Stimulated activated CD4-positive, alpha-beta T cell treated with anti-CD3 and anti-CD28 coated beads, TNF-alpha, amount 100 ng/mL, for 4 hours (primary cell): ENCODE data around the gene GALNT13.

Source experiments
- DNase-seq, 3 experiments: peaks; one replicate each; pipeline ENCODE4 v3.0.0-alpha.2; 2020; ENCODE audit warnings: low read depth in 3 of 3

The GALNT13 gene

DNA sequence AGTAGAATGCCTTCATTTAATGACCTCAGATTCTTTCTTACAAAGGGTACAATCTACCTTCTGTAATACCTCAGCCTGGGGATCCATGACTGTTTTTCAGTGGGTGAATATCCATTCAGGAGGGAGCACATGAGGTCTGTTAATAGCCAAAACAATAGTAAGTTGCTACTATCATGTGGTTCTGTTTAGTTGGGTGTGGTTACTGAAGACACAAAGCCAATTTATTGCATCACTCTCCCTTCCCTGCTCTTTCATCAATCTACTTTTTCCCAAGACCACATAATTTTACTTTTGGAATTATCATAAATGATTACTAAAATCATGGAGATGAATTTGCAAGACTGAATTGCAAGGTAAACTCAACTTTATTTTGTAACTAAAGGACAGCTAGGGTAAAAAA lies 254.2 kb downstream of the GALNT13 start:
- DNase-seq, result no peak

DNA sequence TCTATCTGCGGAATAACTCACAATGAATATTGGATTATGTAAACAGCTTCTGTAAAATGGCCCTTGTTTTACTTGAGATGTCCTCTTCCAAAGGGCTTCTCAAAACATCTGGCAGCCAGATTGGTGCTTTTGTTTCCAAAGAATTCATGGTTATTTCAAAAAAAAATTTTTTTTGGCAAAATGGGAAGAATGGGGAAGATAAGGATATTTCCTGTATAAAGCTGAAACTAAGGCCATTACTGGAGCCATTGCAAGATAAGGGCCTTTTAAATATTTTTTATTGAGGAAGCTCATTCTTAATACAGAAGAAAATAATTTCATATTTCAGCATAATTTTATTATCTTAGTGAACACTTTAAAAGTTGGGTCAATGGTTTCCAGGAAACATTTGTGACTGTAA lies 259.1 kb downstream of the GALNT13 start:
- no peak for DNase-seq

DNA sequence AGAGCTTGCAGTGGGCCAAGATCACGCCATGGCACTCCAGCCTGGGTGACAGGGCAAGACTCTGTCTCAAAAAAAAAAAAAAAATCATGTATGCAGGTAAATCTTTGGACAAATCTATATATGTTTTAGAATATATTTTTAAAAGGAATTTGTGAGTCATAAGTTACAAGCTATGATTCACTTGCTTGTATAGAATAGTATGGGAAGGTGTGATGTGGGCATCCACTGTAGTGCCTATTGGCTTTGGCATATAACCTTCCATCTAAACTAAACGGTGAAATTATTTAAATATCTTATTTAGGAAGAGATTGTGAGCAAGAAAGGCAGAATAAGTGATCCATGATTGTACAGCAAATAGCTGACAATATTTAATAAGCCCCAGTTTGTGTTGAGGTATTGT lies 261.1 kb downstream of the GALNT13 start:
- no peak for DNase-seq

DNA sequence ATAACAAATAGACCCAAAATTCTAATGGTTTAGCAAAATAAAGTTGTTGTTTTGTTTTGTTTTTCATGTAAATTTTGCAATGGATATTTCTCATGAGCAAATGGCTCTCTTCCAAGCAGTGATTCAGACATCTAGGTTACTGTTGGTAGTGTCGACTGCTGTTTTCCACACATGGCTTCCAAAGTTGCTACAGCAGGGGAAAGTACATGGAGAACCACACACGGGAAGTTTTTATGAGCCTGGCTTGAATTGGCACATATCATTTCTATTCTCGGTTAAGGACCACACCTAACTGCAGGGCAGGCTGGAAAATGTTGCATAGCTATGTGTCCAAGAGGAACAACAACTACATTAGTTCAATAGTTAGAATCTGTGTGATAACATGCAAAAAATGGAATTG lies 262.1 kb downstream of the GALNT13 start:
- no peak for DNase-seq

DNA sequence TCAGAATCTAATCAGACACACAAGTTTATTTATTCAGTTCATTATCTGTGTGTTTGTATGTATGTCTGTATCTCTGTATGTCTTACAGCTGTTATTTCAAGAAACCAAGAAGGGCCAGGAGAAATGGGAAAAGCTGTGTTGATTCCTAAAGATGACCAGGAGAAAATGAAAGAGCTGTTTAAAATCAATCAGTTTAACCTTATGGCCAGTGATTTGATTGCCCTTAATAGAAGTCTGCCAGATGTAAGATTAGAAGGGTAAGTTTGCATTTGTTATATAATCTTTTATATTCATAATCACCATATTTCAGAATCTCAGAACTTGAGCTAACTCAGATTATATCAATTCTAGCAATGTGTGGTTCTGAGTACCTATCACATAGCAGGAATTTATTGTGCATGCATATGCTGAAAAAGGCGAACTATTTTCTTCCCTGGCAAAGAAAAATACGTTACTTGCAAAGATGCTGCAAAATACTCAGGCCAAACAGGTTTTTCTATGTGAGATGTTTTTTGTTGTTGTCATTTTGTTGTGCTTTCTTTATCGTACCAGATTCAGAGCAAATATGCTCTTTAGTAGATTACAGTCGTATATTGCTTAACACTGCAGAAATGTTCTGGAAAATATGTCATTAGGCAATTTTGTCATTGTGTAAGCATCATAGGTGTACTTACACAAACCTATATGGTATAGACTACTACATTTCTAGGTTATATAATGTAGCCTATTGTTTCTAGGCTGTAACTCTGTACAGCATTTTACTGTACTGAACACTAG lies 268.7 kb downstream of the GALNT13 start:
- no peak for DNase-seq

DNA sequence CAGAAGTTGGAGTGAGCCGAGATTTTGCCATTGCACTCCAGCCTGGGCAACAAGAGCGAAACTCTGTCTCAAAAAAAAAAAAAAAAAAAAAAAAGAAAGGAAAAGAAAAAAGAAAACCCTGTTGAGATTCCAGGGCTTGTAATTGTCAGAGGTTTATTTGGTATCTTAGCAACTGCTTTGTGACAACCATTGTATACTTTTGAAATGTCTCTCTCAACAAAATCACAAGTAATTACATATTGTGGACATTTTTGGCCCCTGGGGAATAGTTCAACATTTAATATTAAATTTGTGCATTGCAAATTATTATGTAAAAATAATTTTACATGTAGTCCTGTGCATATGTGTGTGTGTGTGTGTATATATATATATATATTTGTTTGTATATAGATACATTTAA lies 270.8 kb downstream of the GALNT13 start:
- no peak for DNase-seq

DNA sequence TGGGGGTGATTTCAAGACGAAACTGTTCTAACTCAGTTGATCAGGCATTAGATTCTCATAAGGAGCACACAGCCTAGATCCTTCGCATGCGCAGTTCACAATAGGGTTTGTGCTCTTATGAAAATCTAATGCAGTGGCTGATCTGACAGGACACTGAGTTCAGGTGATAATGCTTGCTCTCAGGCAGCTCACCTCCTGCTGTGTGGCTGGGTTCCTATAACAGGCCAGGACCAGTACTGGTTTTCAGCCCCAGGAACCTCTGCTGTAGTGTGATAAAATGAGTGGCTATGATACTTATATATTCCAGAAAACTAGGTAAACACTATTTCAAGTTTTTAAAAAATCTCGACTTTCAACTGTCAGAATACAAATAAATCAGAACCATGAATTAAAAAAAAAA lies 271.4 kb downstream of the GALNT13 start:
- DNase-seq, result no peak

DNA sequence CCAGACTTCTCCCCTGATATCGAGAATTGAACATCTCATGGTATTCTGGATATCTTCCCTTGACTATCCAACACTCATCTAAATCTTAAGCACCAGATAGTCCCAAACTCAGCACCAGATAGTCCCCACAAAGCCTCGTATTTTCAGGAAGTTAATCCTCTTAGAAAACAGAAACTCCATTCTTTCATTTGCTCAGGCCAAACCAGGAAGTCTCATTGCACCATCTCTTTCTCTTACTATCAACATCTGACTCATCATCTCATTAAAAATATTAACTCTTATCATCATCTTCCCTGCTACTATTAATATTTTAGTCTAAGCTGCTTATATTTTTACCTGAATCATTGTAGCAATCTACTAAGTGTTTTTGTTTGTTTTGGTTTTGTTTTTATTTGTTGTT lies 286.4 kb downstream of the GALNT13 start:
- no peak for DNase-seq

DNA sequence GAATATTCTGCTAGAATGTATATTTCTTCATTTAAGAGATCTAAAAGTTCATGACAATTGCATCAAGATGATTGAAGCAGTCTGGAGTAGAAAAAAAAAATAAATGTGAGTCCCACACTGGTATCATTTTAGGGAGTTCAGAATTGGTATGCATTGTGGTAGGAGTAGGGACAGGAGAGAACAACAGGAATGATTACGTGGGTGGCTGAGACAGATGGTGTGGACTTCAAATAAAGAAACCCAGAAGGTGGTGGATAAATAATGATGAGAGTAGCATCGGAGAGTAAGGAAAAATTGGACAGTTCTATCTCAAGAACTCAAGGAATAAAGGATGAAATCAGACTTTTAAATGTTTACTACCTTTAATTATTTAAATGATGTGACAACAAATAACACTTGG lies 289.6 kb downstream of the GALNT13 start:
- no peak for DNase-seq

DNA sequence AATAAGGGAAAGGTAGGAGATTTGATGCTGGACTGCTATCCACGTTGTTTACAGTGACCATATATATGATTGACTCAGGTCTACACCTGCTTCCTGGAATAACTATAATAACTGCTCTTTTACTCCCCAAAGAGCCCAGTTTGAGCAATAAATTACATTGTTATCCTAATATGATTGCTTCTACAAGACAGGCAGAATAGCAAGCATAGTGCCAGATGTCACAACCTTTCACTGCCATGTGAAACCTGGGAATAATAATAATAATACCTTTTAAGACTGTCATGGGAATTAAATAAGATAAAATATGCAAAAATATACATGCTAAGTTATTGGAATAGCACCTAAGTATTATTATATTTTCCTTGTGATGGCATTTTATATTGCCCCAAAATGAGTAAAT lies 298.7 kb downstream of the GALNT13 start:
- no peak for DNase-seq

DNA sequence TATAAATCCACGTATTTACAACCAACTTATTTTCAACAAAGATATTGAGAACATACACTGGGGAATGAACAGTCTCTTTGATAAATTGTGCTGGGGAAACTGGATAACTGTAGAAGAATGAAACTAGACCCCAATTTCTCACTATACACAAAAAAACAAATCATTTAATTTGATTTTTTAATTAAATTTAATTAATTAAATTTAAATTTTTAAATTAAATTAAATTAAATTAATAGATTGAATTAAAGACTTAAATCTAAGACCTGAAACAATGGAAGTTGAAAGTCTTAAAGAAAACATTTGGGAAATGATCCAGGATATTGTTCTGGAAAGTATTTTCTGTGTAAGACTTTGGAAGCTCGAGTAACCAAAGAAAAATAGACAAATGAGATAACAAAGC lies 301.4 kb downstream of the GALNT13 start:
- DNase-seq, result no peak

DNA sequence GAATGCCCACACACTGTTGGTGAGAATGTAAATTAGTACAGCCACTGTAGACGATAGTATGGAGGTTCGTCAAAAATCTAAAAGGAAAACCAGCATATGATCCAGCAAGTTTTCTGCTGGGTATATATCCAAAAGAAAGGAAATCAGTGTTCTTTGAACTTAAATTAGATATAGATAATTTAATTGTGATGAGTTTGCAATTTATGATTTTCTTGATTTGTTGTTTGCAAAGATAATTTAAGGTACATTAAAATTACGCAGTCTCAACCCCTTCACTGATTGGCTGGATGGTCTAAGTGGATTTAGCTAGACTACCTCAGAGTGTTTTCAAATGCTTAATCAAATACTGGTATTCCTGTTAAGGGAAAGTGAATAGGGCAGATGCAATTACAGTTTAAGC lies 302.2 kb downstream of the GALNT13 start:
- no peak for DNase-seq

DNA sequence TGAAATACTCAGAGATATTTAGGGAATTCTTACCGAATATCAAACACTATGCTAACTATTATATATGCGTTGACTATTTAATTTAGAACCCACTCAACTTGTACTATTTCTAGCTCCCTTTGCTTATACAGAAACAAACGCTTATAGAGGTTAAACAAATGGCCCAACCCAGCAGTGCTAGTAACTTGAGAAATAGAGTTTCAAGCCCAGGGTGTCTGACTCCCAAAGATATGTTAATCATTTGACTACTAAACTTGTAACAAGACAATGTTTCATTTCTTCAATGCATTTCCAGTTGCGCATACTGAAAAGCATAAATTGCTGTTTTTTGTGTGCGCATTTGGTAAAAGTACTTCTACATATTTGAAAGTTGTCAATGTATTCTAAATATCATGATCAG lies 310.3 kb downstream of the GALNT13 start:
- no peak for DNase-seq

DNA sequence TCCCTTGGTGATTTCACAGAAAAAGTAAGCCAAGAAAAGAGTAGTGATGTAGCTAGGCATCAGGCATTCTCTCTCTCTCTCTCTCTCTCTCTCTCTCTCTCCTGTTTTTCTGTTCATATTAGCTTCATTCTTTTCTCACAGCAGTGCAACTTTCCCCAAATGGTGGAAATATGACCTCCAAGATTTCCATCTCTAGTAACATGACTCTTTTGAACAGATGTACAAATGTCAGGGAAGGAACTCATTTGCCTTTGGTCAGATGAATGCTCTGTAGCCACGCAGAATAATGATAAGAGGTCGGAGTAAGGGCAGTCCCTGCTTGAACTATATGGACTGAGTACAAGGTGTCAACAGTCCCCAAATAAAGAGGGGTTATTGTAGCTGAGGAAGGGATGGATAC lies 316.2 kb downstream of the GALNT13 start:
- no peak for DNase-seq

DNA sequence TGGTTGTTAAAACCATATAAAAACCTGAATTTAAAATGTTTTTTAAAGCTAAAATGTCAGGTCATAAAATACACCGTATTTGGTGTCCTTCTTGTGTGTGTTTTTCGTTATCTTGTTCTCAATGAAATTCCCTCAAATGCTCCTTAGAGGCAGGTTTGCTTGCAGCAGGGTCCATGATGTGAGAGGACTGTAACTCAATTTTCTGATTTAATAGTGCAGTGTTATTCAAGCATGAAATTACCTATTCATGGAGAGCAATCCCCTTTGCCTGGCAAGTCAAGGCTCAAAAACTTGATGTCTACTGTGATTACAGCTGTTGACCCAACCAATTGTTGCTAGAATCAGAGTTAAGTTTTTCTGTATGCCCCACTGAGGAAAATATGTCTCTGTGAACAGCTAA lies 318.2 kb downstream of the GALNT13 start:
- DNase-seq, result no peak

DNA sequence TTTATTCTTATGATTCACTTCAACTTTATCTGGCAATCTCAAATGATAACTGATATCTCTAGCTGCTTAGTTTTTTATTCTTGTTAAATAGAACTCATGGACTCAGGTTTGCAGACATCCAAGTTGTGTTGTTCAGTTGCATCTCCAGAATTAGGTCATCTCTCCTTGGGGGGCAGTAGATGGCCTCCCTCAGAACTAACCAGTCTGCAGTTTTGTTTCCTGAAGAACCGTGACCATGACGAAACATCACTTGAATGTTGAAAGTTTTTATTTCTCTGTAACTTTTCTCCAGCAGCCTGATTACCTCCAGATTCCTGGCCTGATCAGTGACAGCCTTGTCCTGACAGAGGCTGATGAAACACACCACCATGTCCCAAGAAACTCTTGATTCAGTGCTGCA lies 321.5 kb downstream of the GALNT13 start:
- DNase-seq, result no peak

DNA sequence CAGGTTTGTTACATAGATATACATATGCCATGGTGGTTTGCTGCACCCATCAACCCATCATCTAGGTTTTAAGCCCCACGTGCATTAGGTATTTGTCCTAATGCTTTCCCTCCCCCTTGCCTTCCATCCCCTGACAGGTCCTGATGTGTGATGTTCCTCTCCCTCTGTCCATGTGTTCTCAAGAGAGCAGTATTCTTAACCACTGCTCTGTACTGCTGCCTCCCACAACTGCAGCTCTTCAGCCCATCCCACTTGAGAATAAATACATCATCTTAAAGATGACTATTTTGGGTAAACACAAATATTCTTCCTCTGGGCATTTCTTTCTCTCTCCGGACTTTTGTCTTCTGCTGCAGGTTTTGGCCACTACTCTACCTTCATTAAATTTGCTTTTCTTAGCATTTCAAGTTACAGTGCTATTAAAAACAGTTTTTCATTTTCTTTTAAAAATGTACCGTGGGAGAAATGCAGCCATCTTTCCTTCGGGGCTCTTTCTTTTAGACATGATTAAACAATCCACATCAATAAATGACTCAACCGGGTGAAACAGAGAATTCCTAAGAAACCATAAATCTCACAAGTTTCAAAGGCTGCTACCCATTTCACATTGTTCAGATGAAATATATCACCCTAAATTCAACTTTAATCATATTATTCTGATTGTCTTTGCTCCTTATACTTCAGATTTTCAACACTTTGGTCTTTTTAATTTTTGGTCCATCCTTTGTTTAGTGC lies 323.4 kb downstream of the GALNT13 start:
- DNase-seq, result no peak

DNA sequence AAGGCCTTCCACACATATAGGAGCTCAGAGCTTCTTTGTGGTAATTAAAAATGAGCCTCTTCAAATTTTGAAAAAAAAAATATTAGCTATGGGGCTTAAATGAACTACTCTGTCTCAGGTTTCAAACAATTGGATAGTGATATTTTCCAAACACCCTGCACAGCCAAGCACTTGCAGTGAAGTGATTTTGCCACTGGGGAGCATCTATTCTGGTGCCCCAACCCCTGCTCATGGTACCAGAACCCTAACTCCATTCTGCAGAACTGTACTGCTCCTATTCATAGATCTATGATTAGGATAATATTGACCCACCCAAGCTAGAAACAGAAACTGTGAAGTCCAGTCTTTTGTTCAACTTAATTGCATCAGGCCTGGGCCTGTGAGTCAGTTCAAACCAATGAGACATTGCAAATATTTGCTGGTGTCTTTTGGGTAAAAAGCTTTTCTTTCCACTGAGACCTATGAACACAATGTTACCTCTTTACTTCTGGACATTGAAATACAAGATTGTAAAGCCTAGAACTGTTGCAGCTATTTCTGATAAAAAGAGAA lies 324.0 kb downstream of the GALNT13 start:
- no peak for DNase-seq

DNA sequence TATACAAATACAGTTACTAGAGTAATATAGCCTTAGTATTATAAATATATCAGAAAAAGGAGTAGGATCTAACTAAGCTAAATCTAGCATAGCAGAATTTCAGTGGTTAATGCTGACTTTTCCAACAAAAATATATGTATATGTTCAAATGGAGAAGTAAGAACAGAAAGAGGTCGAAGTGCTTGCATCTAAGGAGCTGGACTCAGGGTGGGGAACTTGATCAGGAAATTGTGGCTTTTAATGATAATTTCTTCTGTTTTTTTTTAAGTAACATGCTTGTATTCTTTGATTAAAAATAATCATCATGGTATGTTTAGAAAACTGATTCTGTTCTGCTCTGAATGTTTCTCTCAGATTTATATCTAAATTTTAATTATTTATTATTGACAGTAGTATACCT lies 327.1 kb downstream of the GALNT13 start:
- DNase-seq, result no peak

DNA sequence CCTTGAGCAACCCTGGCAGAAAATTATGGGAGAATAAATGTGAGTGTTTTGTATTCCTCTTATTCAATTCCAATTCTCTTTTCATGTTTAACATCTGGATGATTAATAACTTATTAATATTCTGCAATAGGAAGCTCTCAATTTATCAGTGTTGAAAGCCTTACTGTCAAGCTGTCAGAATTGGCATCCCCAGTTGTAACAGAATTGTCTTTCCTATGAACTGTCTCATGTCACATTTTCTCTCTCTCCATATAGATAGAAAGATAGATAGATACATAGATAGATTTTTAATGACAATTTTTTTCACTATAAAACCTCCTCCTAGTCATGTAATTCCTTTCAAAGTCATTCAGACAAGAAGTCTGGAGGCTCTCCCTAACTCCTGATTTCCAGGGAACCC lies 331.5 kb downstream of the GALNT13 start:
- no peak for DNase-seq

DNA sequence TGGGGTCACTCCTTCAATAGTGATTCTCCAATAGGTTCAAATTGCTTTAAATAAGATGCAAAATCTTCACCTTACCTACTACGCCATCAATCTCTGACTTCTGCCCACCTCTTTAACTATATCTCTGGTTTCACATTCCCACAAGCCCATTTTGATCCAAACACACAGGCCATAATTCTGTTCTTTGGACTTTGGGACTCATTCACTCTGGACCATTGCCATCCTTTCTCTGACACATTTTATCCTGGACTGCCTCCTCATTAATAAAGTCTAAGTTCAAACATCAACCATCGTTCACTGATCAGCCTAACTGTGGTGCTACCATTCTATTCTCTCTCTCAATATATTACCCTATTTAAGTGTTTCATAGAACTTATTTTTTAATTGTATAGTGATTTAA lies 332.2 kb downstream of the GALNT13 start:
- no peak for DNase-seq

DNA sequence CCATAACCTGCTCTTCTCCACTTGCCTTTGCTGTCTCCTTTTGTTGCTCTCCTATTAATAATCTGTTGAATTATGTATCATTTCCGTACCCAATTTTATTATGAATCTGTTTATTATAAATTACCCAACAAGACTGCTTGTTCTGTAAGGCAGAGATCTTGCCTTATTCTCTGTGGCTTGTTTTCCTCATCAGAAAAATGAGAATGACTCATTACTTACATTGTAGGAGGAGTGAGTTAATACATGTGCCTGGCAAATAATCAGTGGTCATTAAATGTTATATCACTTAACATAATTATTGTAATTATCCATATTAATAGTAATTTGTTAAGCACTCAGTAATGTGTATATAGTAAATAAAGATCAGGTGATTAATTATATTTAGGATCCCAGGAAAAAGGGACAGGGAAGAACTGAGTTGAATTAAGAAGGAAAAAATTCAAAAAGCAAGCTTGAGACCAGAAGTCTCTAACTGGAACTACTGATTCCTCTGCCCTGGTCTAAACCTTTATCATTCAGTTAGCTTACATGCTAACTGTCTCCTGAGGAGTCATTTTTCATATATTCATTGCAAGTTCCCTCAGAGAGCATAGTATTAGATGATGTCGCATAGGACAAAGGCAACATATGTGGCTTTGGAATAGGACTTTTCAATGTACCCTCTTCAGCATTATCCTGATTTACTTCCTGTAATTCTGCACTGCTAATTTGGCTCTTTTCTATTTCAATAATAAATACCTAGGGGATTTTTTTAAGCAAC lies 335.7 kb downstream of the GALNT13 start:
- DNase-seq, result no peak

DNA sequence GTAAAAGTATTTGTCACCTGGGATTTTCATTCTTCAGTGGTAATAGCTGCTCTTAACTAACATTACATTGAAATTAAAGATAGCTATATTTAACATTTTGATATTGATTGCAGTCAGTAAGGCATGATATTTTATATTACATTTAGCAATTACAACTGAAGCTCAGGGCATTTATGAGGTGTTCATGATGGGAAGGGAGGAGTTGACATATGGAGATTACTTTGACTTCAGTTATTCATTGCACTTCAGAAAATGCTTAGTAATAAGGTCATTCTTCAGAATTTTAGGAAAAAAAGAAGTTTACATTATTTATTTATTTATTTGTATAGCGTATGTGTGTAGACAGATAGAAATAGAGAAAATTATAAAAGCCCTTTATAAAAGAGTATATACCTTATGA lies 352.0 kb downstream of the GALNT13 start:
- DNase-seq, result no peak
